Prostate gland (tissue), 2 donors: ENCODE data around the gene ZNF516. TPM values are rescaled to one million over a fixed set of nuclear protein-coding genes. Genes with fewer than 3 reads are reported as not detected.

Experiments used
- DNase-seq: peaks from one replicate; pipeline ENCODE4 v3.0.0-alpha.2; 2019; ENCODE audit warnings: low spot score
- H3K27ac ChIP-seq, 2 donors: fragments of 200-600 bp; sonication (generic); 2 replicates each; pipeline ENCODE4 v1.5.1; 2017 to 2019
- H3K27me3 ChIP-seq: fragments of 200-600 bp; sonication (generic); replicated peaks from 2 replicates; pipeline ENCODE4 v1.5.1; 2019; ENCODE audit not compliant: insufficient read depth
- H3K36me3 ChIP-seq, 2 donors: fragments of 200-600 bp; sonication (generic); 1 replicate in 1 of 2; 2 replicates in 1 of 2; pipeline versions ENCODE4 v1.5.1 to v1.8.1; 2017 to 2019
- H3K4me1 ChIP-seq: fragments of 200-600 bp; sonication (generic); replicated peaks from 2 replicates; pipeline ENCODE4 v1.5.1; 2019
- H3K4me3 ChIP-seq, 2 donors: fragments of 200-600 bp; sonication (generic); 2 replicates each; pipeline ENCODE4 v1.5.1; 2017 to 2019
- H3K9me3 ChIP-seq: fragments of 200-600 bp; sonication (generic); 2 replicates; pipeline ENCODE4 v1.5.1; 2017
- CTCF ChIP-seq, 4 experiments: fragments of 200-600 bp in 2 of 4; fragments of 450-650 bp in 2 of 4; sonication (generic) in 2 of 4; IDR thresholded peaks; 1 replicate in 3 of 4; 2 replicates in 1 of 4; pipeline ENCODE4 v1.5.1; 2016 to 2019; ENCODE audit warnings: antibody characterized with exemption in 4 of 4, mild to moderate bottlenecking in 2 of 4, moderate library complexity in 2 of 4
- POLR2A ChIP-seq: fragments of 450-650 bp; IDR thresholded peaks from one replicate; pipeline ENCODE4 v1.6.1; 2016; ENCODE audit warnings: antibody characterized with exemption, mild to moderate bottlenecking
- POLR2AphosphoS5 ChIP-seq: sonication (generic); formaldehyde crosslinking; IDR thresholded peaks from one replicate; pipeline ENCODE4 v1.6.1; 2017; ENCODE audit warnings: antibody characterized with exemption
- WGBS: methylation state at CpG from one replicate; pipeline ENCODE4 v1.1.5; 2018; 5-methylcytosine and 5-hydroxymethylcytosine counted together
- intact Hi-C: fragments of 100-400 bp; cut with DNase I; formaldehyde crosslinking; loops from one replicate; pipeline ENCODE4 v1.14.2; 2022
- total RNA-seq, 2 donors: library from RNA; depleted of rRNA; stranded (reverse); fragments of >200 nt; gene quantifications; one replicate each; pipeline ENCODE4 v1.1.0, GENCODE V29; 2016

ZNF516 gene
- total RNA-seq, 2 donors from 2014 or later: 25.0 to 158 TPM

GRCh38 chr18:76350134-76351025, 144.7 kb downstream of the ZNF516 start:
- Histone ChIP-seq H3K27ac (no peak overlapping the region), H3K4me3 (no peak overlapping the region), H3K36me3 (no peaks in the 10 kb centered on the region), H3K27me3 (no peaks in the 10 kb centered on the region), H3K4me1 (peaks cover 10% of the 10 kb centered on the region), H3K9me3 (no peaks in the 10 kb centered on the region)
- 91% methylated on average over 48 of the region's 54 CpGs for WGBS
- DNase-seq: no peak
- TF ChIP-seq CTCF (IDR thresholded peaks at IDR 0.05): no peak
- TF ChIP-seq POLR2AphosphoS5: no peak
- TF ChIP-seq POLR2A: no peak
- intact Hi-C loops: loop anchor here (5.0 to 10.0 kb wide), 2 partner anchors 1143 to 1696 kb away; partner anchors contain the start of gene PTGR3

GRCh38 chr18:76349067-76349715, 145.9 kb downstream of the ZNF516 start:
- TF ChIP-seq CTCF (IDR thresholded peaks at IDR 0.05) (peak; percentile 84 to 86 (median 86)), POLR2A (no peak), POLR2AphosphoS5 (peak; percentile 41)
- Histone ChIP-seq H3K27ac (no peak overlapping the region), H3K4me3 (peak overlapping the region in 1 of 2 donors; percentile 8), H3K4me1 (peaks cover 10% of the 10 kb centered on the region), H3K27me3 (no peaks in the 10 kb centered on the region), H3K36me3 (no peaks in the 10 kb centered on the region), H3K9me3 (no peaks in the 10 kb centered on the region)
- 25% methylated on average over 29 of the region's 29 CpGs for WGBS
- intact Hi-C loops: loop anchor here (5.0 to 10.0 kb wide), 2 partner anchors 92 to 464 kb away; no protein-coding TSS in a partner anchor
- peak; percentile 74 for DNase-seq

GRCh38 chr18:76348267-76349066, 146.6 kb downstream of the ZNF516 start:
- no peaks in the 10 kb centered on the region for H3K36me3 ChIP-seq
- WGBS: 34% methylated on average over 27 of the region's 27 CpGs
- peak overlapping the region in 1 of 2 donors; percentile 8 for H3K4me3 ChIP-seq
- DNase-seq: peak; percentile 37
- TF ChIP-seq POLR2AphosphoS5 (peak; percentile 26), POLR2A (no peak)
- H3K27ac ChIP-seq: no peak overlapping the region
- H3K9me3 ChIP-seq: no peaks in the 10 kb centered on the region
- intact Hi-C loops: loop anchor here (5.0 to 10.0 kb wide), 2 partner anchors 91 to 464 kb away; no protein-coding TSS in a partner anchor
- H3K27me3 ChIP-seq: no peaks in the 10 kb centered on the region
- H3K4me1 ChIP-seq: peaks cover 10% of the 10 kb centered on the region

GRCh38 chr18:76347341-76347740, 147.7 kb downstream of the ZNF516 start:
- intact Hi-C loops: loop anchor here (5.0 to 10.0 kb wide), 2 partner anchors 90 to 463 kb away; no protein-coding TSS in a partner anchor
- Histone ChIP-seq H3K27ac (no peak overlapping the region), H3K9me3 (no peaks in the 10 kb centered on the region), H3K4me3 (no peak overlapping the region), H3K4me1 (peaks cover 10% of the 10 kb centered on the region), H3K36me3 (no peaks in the 10 kb centered on the region), H3K27me3 (no peaks in the 10 kb centered on the region)
- no peak for TF ChIP-seq CTCF (IDR thresholded peaks at IDR 0.05)
- no peak for TF ChIP-seq POLR2AphosphoS5
- TF ChIP-seq POLR2A: no peak
- 97% methylated on average over 7 of the region's 7 CpGs for WGBS
- no peak for DNase-seq
